GM20000 (cell line): ENCODE results near the gene RPS3A.
"Not testable (repeated sequence)": the region's sequence is repeated elsewhere in the genome, so short reads cannot be mapped to it uniquely, and the experiment has no call there.

Experiments used
- DNase-seq: peaks from one replicate; pipeline ENCODE4 v3.0.0; 2012; ENCODE audit warnings: low spot score
- TF ChIP-seq, protein P1 (sequence below): IDR thresholded peaks from 2 replicates; pipeline ENCODE4 v1.5.1; 2012; ENCODE audit warnings: mild to moderate bottlenecking, control low read depth; ENCODE audit errors: extremely low read depth, missing control alignments

The RPS3A gene

DNA sequence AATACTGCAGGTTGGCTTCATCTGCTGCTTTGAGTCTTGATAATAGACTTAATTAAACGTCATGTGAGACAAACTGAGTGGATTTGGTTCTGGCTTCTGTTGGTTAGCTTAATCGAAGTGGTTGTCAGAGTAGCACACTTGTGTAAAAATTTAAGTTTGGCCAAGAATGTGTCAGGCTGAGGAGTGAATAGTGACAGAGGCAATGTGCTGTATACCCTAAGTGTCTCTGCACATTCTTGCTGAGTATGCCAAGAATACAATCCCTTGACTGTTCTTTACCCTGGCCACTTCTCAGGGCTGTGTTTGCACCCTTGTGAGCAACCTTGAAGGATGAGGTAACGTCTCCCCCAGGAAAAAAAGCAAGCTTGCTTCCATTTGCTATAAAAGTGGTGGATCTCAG lies 14.9 kb downstream of the RPS3A start:
- DNase-seq, result no peak
- TF ChIP-seq, protein P1, sequence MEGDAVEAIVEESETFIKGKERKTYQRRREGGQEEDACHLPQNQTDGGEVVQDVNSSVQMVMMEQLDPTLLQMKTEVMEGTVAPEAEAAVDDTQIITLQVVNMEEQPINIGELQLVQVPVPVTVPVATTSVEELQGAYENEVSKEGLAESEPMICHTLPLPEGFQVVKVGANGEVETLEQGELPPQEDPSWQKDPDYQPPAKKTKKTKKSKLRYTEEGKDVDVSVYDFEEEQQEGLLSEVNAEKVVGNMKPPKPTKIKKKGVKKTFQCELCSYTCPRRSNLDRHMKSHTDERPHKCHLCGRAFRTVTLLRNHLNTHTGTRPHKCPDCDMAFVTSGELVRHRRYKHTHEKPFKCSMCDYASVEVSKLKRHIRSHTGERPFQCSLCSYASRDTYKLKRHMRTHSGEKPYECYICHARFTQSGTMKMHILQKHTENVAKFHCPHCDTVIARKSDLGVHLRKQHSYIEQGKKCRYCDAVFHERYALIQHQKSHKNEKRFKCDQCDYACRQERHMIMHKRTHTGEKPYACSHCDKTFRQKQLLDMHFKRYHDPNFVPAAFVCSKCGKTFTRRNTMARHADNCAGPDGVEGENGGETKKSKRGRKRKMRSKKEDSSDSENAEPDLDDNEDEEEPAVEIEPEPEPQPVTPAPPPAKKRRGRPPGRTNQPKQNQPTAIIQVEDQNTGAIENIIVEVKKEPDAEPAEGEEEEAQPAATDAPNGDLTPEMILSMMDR, result no peak

DNA sequence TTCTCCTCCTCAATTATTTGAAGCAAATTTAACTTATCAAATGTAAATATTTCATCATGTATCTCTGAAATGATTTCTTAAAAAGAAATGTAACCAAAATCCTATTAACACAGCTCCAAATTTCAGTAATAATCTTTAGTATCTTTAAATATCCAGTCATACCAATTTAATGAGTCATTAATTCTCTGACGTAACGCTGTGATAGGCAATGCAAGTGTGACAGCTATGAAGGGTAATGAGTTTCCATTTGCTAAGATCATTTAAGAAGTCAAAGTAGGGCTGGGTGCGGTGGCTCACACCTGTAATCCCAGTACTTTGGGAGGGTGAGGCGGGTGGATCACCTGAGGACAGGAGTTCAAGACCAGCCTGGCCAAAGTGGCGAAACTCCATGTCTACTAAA lies 15.6 kb downstream of the RPS3A start:
- TF ChIP-seq, protein P1, result no peak
- no peak for DNase-seq

DNA sequence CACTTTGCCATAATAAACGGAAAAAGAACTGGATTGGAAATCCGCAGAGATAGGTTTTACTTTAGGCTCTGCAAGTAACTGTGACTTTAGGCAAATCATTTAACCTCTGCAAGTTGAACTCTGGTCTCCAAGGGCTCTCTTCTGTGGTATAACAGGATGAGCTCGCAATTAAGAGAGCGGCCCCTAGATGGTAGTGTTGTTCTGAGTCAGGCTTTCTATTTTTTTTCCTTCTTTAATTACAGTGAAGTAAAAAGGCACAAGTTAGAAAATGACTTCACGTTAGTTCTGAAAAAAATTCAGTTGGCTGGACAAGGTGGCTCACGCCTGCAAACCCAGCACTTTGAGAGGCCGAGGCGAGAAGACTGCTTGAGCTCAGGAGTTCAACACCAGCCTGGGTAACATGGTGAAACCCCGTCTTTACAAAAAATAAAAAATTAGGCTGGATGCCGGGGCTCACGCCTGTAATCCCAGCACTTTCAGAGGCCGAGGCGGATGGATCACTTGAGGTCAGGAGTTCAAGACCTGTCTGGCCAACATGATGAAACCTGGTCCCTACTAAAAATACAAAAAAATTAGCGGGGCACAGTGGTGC lies 18.0 kb downstream of the RPS3A start:
- TF ChIP-seq, protein P1, result peak; percentile 49
- peak; percentile 72 for DNase-seq

DNA sequence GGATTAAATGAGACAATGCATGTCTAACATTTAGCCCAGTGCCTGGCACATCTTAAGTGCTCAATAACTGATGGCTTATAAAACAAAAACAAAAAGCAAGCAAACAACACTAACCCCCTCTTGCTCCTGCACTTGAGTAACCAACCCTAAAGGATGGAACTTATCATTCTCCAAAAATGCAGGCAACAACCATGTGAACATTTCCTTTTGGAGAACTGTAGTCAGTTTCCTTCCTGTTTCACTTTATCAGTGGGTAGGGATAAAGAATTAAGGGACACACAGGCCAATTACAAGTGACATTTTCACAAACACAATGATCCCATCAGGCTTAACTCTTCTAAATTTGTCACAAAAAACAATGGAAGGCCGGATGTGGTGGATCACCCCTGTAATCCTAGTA lies 30.4 kb downstream of the RPS3A start:
- DNase-seq, result no peak
- TF ChIP-seq, protein P1, result no peak

DNA sequence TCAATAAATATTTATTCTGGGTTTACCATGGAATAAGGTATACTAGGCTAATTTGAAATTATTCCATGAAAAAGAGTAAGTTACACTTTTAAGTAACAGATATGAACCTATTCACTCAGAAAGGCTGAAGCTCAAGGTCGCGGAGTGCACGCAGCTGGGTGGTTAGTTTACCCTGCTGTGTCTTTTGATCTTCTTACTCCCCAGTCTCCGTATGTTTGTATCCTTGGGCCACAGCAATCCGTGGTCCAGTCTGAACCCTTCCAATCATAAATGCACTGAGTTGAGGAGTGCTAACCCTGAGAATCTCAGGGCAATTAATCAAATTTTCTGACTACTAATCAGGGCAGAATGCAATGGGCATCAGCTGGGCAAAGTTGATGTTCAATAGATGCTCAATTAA lies 33.9 kb downstream of the RPS3A start:
- no peak for DNase-seq
- TF ChIP-seq, protein P1, result no peak

DNA sequence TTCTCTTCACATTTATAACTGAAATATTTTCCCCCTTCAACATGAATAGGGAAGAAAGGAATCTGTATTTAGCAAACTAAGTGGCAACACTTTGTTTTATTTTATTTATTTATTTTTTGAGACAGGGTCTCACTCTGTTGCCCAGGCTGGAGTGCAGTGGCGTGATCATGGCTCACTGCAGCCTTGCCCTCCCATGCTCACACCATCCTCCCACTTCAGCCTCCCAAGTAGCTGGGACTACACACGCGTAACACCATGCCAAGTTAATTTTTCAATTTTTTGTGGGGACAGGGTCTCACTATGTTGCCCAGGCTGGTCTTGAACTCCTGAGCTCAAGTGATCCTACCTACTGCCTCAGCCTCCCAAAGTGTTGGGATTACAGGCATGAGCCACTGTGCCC lies 36.6 kb downstream of the RPS3A start:
- not testable (repeated sequence) for DNase-seq

DNA sequence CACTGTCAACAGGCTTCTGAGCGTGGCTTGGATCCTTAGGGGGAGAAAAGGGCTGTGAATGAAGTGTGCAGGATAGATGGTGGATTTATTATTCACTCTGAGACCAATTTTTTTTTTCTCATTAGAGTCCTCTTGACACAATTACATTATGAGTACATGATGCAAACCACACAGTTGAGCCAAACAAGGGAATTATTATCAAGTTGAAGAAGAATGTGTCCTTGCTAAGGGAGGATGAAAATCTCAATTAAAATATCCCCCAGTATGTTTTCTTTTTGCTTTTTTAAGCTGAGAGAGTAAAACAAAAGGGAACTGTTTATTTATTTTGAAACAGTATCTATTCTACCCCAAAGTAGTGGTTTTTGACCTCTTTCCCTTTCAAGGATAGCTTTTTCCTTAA lies 40.4 kb downstream of the RPS3A start:
- no peak for DNase-seq
- TF ChIP-seq, protein P1, result no peak

DNA sequence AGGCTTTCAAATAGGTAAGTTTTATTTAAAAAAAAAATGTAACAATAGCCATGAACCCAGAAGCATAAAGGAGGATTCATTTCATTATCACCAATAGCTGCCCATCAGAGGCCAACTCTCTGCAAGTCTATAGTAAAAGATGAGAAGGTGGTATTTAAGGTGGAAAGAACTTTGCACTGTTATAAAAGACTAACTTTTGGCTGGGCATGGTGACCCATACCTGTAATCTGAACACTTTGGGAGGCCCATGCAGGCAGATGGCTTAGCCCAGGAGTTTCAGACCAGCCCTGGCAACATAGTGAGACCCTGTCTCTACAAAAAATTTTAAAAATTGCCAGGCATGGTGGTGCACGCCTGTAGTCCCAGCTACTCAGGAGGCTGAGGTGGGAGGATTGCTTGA lies 43.3 kb downstream of the RPS3A start:
- no peak for DNase-seq
- TF ChIP-seq, protein P1, result no peak
